ENCODE data around the gene NTN5.

Gene NTN5

GRCh38 chr19:48618278-48618915 lies 54.4 kb downstream of the NTN5 start:
- TF ChIP-seq CTCF (IDR thresholded peaks at IDR 0.05), result no peak

- 0 out of 2 replicates have a peak, but pooled peaks have one; percentile 7 for TF ChIP-seq CTCF (IDR thresholded peaks at IDR 0.05)
These were observed 55.5 kb downstream of the NTN5 start for GRCh38 chr19:48617146-48617937.

GRCh38 chr19:48616491-48617056 lies 56.2 kb downstream of the NTN5 start:
- TF ChIP-seq CTCF (IDR thresholded peaks at IDR 0.05), result no peak

- TF ChIP-seq CTCF (IDR thresholded peaks at IDR 0.05), result no peak
These were observed 56.8 kb downstream of the NTN5 start for GRCh38 chr19:48616041-48616436.

GRCh38 chr19:48615231-48616040 lies 57.4 kb downstream of the NTN5 start:
- TF ChIP-seq CTCF (IDR thresholded peaks at IDR 0.05), result no peak

GRCh38 chr19:48614436-48615230 lies 58.2 kb downstream of the NTN5 start, which contains the start of gene FAM83E:
FAM83E (minus strand) TSS chr19:48615076; CDS start chr19:48613372, 1,704 bp downstream.
- TF ChIP-seq CTCF (IDR thresholded peaks at IDR 0.05), result no peak
